Nucleus accumbens (tissue), 56 donors: Measurements from ENCODE around the gene TRAF2.
A peak's percentile ranks its signal among the peaks of the same experiment; 100 is the strongest.
"Not testable (repeated sequence)": the region's sequence is repeated elsewhere in the genome, so short reads cannot be mapped to it uniquely, and the experiment has no call there.

ENCODE experiments used
- DNase-seq, 56 donors: peaks; one replicate each; lab custom pipeline; 2025; lab: John Stamatoyannopoulos, UW

TRAF2 gene

GRCh38 chr9:136856541-136857141 lies 29.7 kb upstream of the TRAF2 start:
- no peak for DNase-seq

GRCh38 chr9:136857166-136857565 lies 29.1 kb upstream of the TRAF2 start:
- DNase-seq = no peak

- no peak for DNase-seq
These were observed 28.5 kb upstream of the TRAF2 start for GRCh38 chr9:136857581-136858412.

GRCh38 chr9:136858452-136858843 lies 27.9 kb upstream of the TRAF2 start:
- no peak for DNase-seq

GRCh38 chr9:136858844-136859757 lies 27.2 kb upstream of the TRAF2 start:
- peak in 40 of 56 donors; percentile 20 to 87 (median 50) for DNase-seq

GRCh38 chr9:136860529-136860928 lies 25.8 kb upstream of the TRAF2 start:
- DNase-seq = no peak

- DNase-seq = no peak
These were observed 25.1 kb upstream of the TRAF2 start for GRCh38 chr9:136860933-136861873.

- no peak for DNase-seq
These were observed 24.4 kb upstream of the TRAF2 start for GRCh38 chr9:136861874-136862457.

GRCh38 chr9:136862849-136863622 lies 23.3 kb upstream of the TRAF2 start:
- no peak for DNase-seq

GRCh38 chr9:136863623-136864273 lies 22.6 kb upstream of the TRAF2 start:
- DNase-seq = no peak

- no peak for DNase-seq
These were observed 21.1 kb upstream of the TRAF2 start for GRCh38 chr9:136865041-136865767.

- no peak for DNase-seq
These were observed 20.6 kb upstream of the TRAF2 start for GRCh38 chr9:136865768-136866103.

- DNase-seq = not testable (repeated sequence)
These were observed 19.4 kb upstream of the TRAF2 start for GRCh38 chr9:136866898-136867421.

- DNase-seq = no peak
These were observed 18.8 kb upstream of the TRAF2 start for GRCh38 chr9:136867480-136867879.

- DNase-seq = no peak
These were observed 18.4 kb upstream of the TRAF2 start for GRCh38 chr9:136867917-136868316.

- DNase-seq = no peak
These were observed 17.7 kb upstream of the TRAF2 start for GRCh38 chr9:136868644-136869043.

GRCh38 chr9:136869611-136870010 lies 16.7 kb upstream of the TRAF2 start:
- not testable (repeated sequence) for DNase-seq
